Mesendoderm (in vitro differentiated cells): ENCODE data around the gene RRAS.

Experiments
- DNase-seq: peaks from one replicate; pipeline ENCODE4 v3.0.0; 2013
- H2AK5ac ChIP-seq: 2 replicates; pipeline ENCODE4 v1.6.1; 2013; ENCODE audit warnings: low read length, inconsistent platforms
- H2BK120ac ChIP-seq: 2 replicates; pipeline ENCODE4 v1.6.1; 2013; ENCODE audit warnings: low read depth, mild to moderate bottlenecking, low read length, moderate library complexity, mixed read lengths
- H2BK15ac ChIP-seq: replicated peaks from 2 replicates; pipeline ENCODE4 v1.6.1; 2013; ENCODE audit warnings: low read depth, mild to moderate bottlenecking, moderate library complexity
- H2BK5ac ChIP-seq: 2 replicates; pipeline ENCODE4 v1.6.1; 2013; ENCODE audit warnings: low read length, inconsistent platforms
- H3K18ac ChIP-seq: 2 replicates; pipeline ENCODE4 v1.6.1; 2013; ENCODE audit warnings: mild to moderate bottlenecking, low read length, mixed read lengths
- H3K23ac ChIP-seq: one replicate; pipeline ENCODE4 v1.6.1; 2013; ENCODE audit warnings: low read length
- H3K27ac ChIP-seq: 2 replicates; pipeline ENCODE4 v1.5.1; 2013; ENCODE audit warnings: low read depth, mild to moderate bottlenecking, inconsistent platforms, low read length, moderate library complexity
- H3K27me3 ChIP-seq: 2 replicates; pipeline ENCODE4 v1.6.1; 2013; ENCODE audit warnings: low read length, control low read depth, mild to moderate bottlenecking, inconsistent platforms; ENCODE audit not compliant: insufficient read depth, poor library complexity
- H3K36me3 ChIP-seq: 2 replicates; pipeline ENCODE4 v1.6.1; 2013; ENCODE audit warnings: low read length, inconsistent platforms; ENCODE audit not compliant: control insufficient read depth, insufficient read depth
- H3K4ac ChIP-seq: one replicate; pipeline ENCODE4 v1.6.1; 2013; ENCODE audit warnings: low read depth, mild to moderate bottlenecking, low read length, moderate library complexity
- H3K4me1 ChIP-seq: 2 replicates; pipeline ENCODE4 v1.6.1; 2013; ENCODE audit warnings: low read depth, low read length, inconsistent platforms; ENCODE audit not compliant: control insufficient read depth
- H3K4me2 ChIP-seq: 2 replicates; pipeline ENCODE4 v1.6.1; 2013; ENCODE audit warnings: low read length
- H3K4me3 ChIP-seq: 2 replicates; pipeline ENCODE4 v1.5.1; 2013; ENCODE audit warnings: mild to moderate bottlenecking, low read length
- H3K56ac ChIP-seq: one replicate; pipeline ENCODE4 v1.6.1; 2013; ENCODE audit warnings: low read length
- H3K79me1 ChIP-seq: 2 replicates; pipeline ENCODE4 v1.6.1; 2013; ENCODE audit warnings: low read length, inconsistent platforms
- H3K79me2 ChIP-seq: 2 replicates; pipeline ENCODE4 v1.6.1; 2013; ENCODE audit warnings: mild to moderate bottlenecking, low read length; ENCODE audit not compliant: control insufficient read depth, insufficient read depth
- H3K9ac ChIP-seq: 2 replicates; pipeline ENCODE4 v1.6.1; 2013; ENCODE audit warnings: low read length, inconsistent platforms
- H4K5ac ChIP-seq: one replicate; pipeline ENCODE4 v1.6.1; 2013; ENCODE audit warnings: low read length
- H4K8ac ChIP-seq: one replicate; pipeline ENCODE4 v1.6.1; 2013; ENCODE audit warnings: low read depth, mild to moderate bottlenecking, control low read depth, low read length, moderate library complexity
- WGBS: extraction: QIAGEN DNeasy Blood & Tissue Kit; methylation state at CpG from one replicate; pipeline ENCODE4 v1.1.7; 2013; ENCODE audit warnings: low lambda C conversion rate, missing lambda C conversion rate; ENCODE audit not compliant: insufficient coverage; ENCODE audit errors: extremely low coverage; 5-methylcytosine and 5-hydroxymethylcytosine counted together

Gene RRAS

DNA sequence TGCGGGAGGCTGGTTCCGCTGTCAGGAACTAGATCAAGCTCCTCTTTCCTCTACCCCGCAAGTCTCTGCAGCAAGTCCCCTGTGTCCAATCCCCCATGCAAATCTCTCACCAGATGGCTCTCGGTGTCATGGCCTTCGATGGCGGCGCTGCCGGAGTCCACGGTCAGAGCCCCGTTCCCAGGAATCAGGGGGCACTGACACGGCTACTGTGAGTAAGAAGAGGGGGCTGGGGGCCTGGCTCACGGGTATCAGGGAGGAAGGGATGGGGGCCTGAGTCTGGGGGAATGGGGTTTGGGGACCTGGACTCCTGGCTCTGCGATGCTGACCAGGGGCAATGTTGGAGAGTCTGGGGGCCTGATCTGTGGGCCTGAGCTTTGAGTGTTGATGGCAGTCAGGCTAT lies 6.1 kb upstream of the RRAS start:
- Histone ChIP-seq H3K27me3 (no peaks in the 10 kb centered on the region), H3K23ac (no peak overlapping the region), H2BK120ac (no peak overlapping the region), H4K5ac (no peak overlapping the region), H4K8ac (no peak overlapping the region), H3K56ac (no peak overlapping the region), H2BK5ac (no peak overlapping the region), H3K36me3 (peaks cover 14% of the 10 kb centered on the region), H3K4ac (no peak overlapping the region), H3K27ac (no peak overlapping the region), H3K18ac (no peak overlapping the region), H3K79me1 (peaks cover 31% of the 10 kb centered on the region), H3K4me3 (no peak overlapping the region), H3K4me1 (peaks cover under 1% of the 10 kb centered on the region), H3K79me2 (peaks cover 33% of the 10 kb centered on the region), H2AK5ac (no peak overlapping the region), H2BK15ac (no peak overlapping the region), H3K4me2 (no peak overlapping the region), H3K9ac (no peak overlapping the region)
- DNase-seq = no peak
- no CpG with 5 or more reads among the region's 13 CpGs for WGBS

DNA sequence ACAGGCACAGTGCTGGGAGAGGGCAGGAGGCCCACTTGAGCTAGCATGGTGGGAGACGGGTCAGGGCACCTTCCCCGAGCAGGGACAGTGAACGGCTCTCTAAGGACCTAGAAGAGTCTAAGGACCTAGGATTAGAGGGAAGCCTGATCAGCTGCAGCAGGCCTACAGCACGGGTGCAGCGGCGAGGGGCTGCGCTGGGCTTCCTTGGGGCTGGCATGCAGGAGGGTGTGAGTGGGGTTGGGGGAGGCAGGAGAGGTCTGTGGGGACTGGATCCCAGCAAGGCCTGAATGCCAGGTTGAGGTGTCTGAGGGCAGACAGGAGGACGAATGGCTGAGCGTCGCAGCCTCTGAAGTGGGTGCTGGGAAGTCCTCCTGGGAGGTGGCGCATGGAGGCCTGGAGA lies 5.6 kb upstream of the RRAS start:
- H3K4ac ChIP-seq = no peak overlapping the region
- H4K8ac ChIP-seq = no peak overlapping the region
- no peak overlapping the region for H3K23ac ChIP-seq
- H3K9ac ChIP-seq = no peak overlapping the region
- H3K4me1 ChIP-seq = peaks cover 2% of the 10 kb centered on the region
- no peak overlapping the region for H3K18ac ChIP-seq
- H3K36me3 ChIP-seq = peaks cover 14% of the 10 kb centered on the region
- no peak overlapping the region for H3K4me2 ChIP-seq
- H3K27ac ChIP-seq = no peak overlapping the region
- H3K79me2 ChIP-seq = peaks cover 33% of the 10 kb centered on the region
- no peak overlapping the region for H2BK5ac ChIP-seq
- no peak for DNase-seq
- H4K5ac ChIP-seq = no peak overlapping the region
- no peaks in the 10 kb centered on the region for H3K27me3 ChIP-seq
- H2AK5ac ChIP-seq = no peak overlapping the region
- no peak overlapping the region for H2BK120ac ChIP-seq
- H3K4me3 ChIP-seq = no peak overlapping the region
- no CpG with 5 or more reads among the region's 11 CpGs for WGBS
- no peak overlapping the region for H3K56ac ChIP-seq
- H2BK15ac ChIP-seq = no peak overlapping the region
- H3K79me1 ChIP-seq = peaks cover 31% of the 10 kb centered on the region

DNA sequence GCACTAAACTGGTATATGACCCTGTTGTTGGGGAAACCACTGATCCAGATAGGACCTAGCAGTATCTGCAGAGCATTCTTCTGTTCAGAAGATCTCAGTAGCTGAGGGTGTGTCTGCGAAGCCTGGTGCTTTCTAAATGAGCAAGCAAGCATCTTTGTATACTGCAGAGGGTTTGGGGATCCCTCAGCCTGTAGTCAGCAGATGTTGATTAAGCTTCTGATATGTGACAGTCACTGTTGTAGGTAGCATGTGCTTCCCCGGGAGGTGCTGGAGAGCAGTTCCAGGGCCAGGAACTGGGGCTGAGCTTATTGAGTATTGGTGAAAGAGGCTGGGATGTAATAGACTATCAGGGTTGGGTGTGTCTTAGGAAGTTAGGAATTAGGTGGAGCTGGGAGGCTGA lies 3.5 kb upstream of the RRAS start:
- H3K27ac ChIP-seq = no peak overlapping the region

DNA sequence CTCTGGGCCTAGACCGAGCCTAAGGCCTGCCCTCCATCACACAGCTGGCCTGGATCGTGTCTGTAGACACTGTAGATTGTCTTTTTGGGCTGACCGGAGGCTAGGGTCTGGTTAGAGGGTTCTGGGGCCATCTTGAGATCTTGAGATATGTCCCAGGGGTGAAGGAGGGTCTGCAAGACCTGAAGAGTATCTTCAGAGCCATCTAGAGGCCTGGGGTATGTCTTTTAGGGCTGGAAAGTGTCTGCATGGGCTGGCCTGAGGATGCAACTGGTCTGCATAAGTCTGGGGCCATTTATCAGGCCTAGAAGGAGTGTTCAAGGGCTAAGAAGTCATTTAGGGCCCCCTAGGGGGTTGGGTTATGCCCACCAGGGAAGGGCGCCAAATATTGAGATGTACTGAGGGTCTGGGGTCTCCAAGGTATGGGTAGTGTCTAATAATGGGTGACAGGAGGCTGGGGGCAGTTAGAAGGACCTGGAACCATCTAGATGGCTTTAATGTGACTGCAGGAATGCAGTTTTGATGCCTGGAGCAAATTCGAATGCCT lies 2.6 kb upstream of the RRAS start:
- Histone ChIP-seq H3K4me3 (peak overlapping the region; percentile 100), H3K79me1 (peaks cover 27% of the 10 kb centered on the region), H2BK5ac (peak overlapping the region; percentile 85), H2BK120ac (no peak overlapping the region), H3K23ac (peak overlapping the region; percentile 90), H2AK5ac (peak overlapping the region; percentile 99), H3K4me2 (peak overlapping the region; percentile 78), H3K27ac (peak overlapping the region; percentile 84), H3K56ac (peak overlapping the region; percentile 100), H3K79me2 (peaks cover 31% of the 10 kb centered on the region), H3K4ac (peak overlapping the region; percentile 96), H2BK15ac (no peak overlapping the region), H3K18ac (peak overlapping the region; percentile 98), H4K8ac (peak overlapping the region; percentile 91), H3K4me1 (peaks cover 2% of the 10 kb centered on the region), H3K27me3 (no peaks in the 10 kb centered on the region), H4K5ac (no peak overlapping the region), H3K36me3 (peaks cover 9% of the 10 kb centered on the region), H3K9ac (peak overlapping the region; percentile 100)
- WGBS = no CpG with 5 or more reads among the region's 5 CpGs
- DNase-seq = peak; percentile 55

More for the DNA sequence above, 3.5 kb upstream of the RRAS start:
- WGBS = no CpG with 5 or more reads among the region's 2 CpGs
- Histone ChIP-seq H4K5ac (no peak overlapping the region), H3K18ac (no peak overlapping the region), H3K9ac (peak overlapping the region; percentile 2), H3K4me2 (no peak overlapping the region), H3K4ac (no peak overlapping the region), H2AK5ac (no peak overlapping the region), H3K23ac (no peak overlapping the region), H3K79me2 (peaks cover 31% of the 10 kb centered on the region), H3K79me1 (peaks cover 27% of the 10 kb centered on the region), H2BK120ac (no peak overlapping the region), H3K4me3 (no peak overlapping the region), H3K36me3 (peaks cover 9% of the 10 kb centered on the region), H3K4me1 (peaks cover 2% of the 10 kb centered on the region), H3K56ac (no peak overlapping the region), H2BK15ac (no peak overlapping the region), H4K8ac (no peak overlapping the region), H2BK5ac (no peak overlapping the region), H3K27me3 (no peaks in the 10 kb centered on the region)
- peak; percentile 48 for DNase-seq

DNA sequence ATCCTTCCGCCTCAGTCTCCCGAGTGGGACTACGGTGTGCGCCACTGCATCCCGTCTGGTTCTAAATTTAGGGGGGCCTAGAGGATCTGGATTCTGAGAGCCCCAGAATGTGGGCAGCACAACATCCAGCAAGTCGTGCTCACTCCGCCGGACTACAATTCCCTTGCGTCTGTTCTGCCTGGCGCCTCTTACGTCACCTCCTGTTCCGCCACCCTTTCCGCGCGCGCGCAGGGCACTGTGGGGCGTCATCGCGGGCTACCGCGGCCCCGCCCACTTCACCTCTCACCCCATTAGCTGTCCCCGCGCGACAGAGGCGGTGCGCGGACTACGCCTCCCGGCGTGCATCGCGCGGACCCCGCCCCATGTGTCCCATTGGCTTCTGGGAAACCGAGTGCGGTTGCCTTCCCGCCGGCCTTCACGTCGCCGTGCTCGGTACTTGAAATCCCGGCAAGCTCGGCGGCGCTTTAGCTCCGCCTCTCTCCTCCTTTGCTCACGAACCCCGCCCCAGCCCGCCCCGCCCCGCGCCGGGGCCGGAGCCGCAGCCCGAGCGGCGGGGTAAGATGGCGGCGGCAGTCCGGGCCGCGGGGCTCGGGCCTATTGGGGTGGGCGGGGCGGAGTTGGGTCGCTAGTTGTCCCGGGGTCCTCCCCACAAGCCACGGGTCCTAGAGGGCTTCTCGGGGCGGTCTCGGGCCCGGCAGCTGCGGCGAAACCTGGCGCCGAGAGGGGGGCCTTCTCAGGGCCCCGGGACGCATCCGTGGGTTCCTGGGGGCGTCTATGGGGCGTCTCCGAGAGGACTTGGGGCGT lies 1.9 kb upstream of the RRAS start, which contains the start of gene SCAF1:
Gene SCAF1 (plus strand): TSS at position 522 of the 804 bp plus-strand sequence. CDS start 2,818 bp downstream, outside the sequence.
- no peak within 1 kb of the TSS for H2BK15ac ChIP-seq
- peak within 1 kb of the TSS; percentile 90 for H3K23ac ChIP-seq
- no CpG with 5 or more reads among the region's 87 CpGs for WGBS

More for the DNA sequence above, 1.9 kb upstream of the RRAS start, which contains the start of gene SCAF1:
- Histone ChIP-seq H3K79me1 (peaks cover 23% of the 10 kb centered on the region), H2BK5ac (peak within 1 kb of the TSS; percentile 85), H4K8ac (peak within 1 kb of the TSS; percentile 91), H3K4me1 (peaks cover 2% of the 10 kb centered on the region), H3K18ac (peak within 1 kb of the TSS; percentile 98), H2BK120ac (peak within 1 kb of the TSS; percentile 62), H3K27ac (peak within 1 kb of the TSS; percentile 97), H2AK5ac (peak within 1 kb of the TSS; percentile 99), H4K5ac (peak within 1 kb of the TSS; percentile 86), H3K27me3 (no peaks in the 10 kb centered on the region), H3K36me3 (peaks cover 6% of the 10 kb centered on the region), H3K4me2 (peak within 1 kb of the TSS; percentile 80), H3K4ac (peak within 1 kb of the TSS; percentile 96), H3K79me2 (peaks cover 31% of the 10 kb centered on the region), H3K56ac (peak within 1 kb of the TSS; percentile 100), H3K9ac (peak within 1 kb of the TSS; percentile 100), H3K4me3 (peak within 1 kb of the TSS; percentile 100)
- peak; percentile 100 for DNase-seq
